ENCODE measurements around the gene NME9. TPM values are rescaled to one million over a fixed set of nuclear protein-coding genes. Genes with fewer than 3 reads are reported as not detected.

Gene NME9
- total and polyA plus RNA-seq, 2 donors (not counting 3 experiments of a cell fraction or from before 2014, with no cell fraction given), result 0.08 TPM; not detected in 1

GRCh38 chr3:138323971-138324370 lies 5.7 kb downstream of the NME9 start:
- H3K27me3 ChIP-seq (ENCODE audit: control insufficient read depth in 2 of 2, insufficient read depth in 2 of 2, low read length in 2 of 2), result no peaks in the 10 kb centered on the region
- dilution Hi-C loops (cut with MboI; ENCODE audit: extremely low pct_ligation_motif_present, low sequenced_read_pairs), result no loop called here
- intact Hi-C loops (cut with micrococcal nuclease), result no loop called here
- no peak for FAIRE-seq
- no peaks in the 10 kb centered on the region for H3K79me2 ChIP-seq (ENCODE audit: control insufficient read depth, insufficient read depth, low read length)
- H3K27ac ChIP-seq (ENCODE audit: insufficient read depth, low read depth, low read length), result no peak overlapping the region
- H3K36me3 ChIP-seq (ENCODE audit: control insufficient read depth in 2 of 2, extremely low read depth in 1 of 2, insufficient read depth in 2 of 2, low read length in 2 of 2), result no peaks in the 10 kb centered on the region
- H4K20me1 ChIP-seq (replicated peaks; ENCODE audit: control insufficient read depth, extremely low read depth, insufficient read depth, low read length), result no peaks in the 10 kb centered on the region
- POLR2A ChIA-PET, result no interaction called here
- H3K9me1 ChIP-seq (replicated peaks; ENCODE audit: control insufficient read depth, extremely low read depth, insufficient read depth, low read length), result no peaks in the 10 kb centered on the region
- no peak overlapping the region for H3K9ac ChIP-seq (replicated peaks; ENCODE audit: extremely low read depth, insufficient read depth, low read length)
- no peak for DNase-seq (ENCODE audit: low read depth, low spot score)
- H3K4me2 ChIP-seq (ENCODE audit: insufficient read depth, low read length), result no peak overlapping the region
- CTCF ChIA-PET, result no interaction called here
- H3K4me1 ChIP-seq (ENCODE audit: control insufficient read depth, extremely low read depth, insufficient read depth, low read length), result peaks cover 19% of the 10 kb centered on the region
- no peak overlapping the region for H3K4me3 ChIP-seq (replicated peaks in 1 of 3; ENCODE audit: insufficient read depth in 1 of 3, low read depth in 1 of 3, low read length in 3 of 3)
- TF ChIP-seq GATA2 (IDR thresholded peaks at IDR 0.05; ENCODE audit: insufficient read depth, insufficient read length, low read depth, low read length), result no peak
- no peak for TF ChIP-seq FOS (IDR thresholded peaks at IDR 0.05; ENCODE audit: borderline replicate concordance, insufficient read depth, low read length)
- TF ChIP-seq POLR2AphosphoS5 (IDR thresholded peaks at IDR 0.05; ENCODE audit: insufficient read depth, low read depth, low read length), result no peak
- TF ChIP-seq JUN (IDR thresholded peaks at IDR 0.05; ENCODE audit: borderline replicate concordance, insufficient read depth, insufficient read length, low read depth), result no peak
- TF ChIP-seq EZH2 (IDR thresholded peaks at IDR 0.05; ENCODE audit: borderline replicate concordance, low read depth, low read length, severe bottlenecking), result no peak
- TF ChIP-seq, protein P1, sequence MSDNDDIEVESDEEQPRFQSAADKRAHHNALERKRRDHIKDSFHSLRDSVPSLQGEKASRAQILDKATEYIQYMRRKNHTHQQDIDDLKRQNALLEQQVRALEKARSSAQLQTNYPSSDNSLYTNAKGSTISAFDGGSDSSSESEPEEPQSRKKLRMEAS (IDR thresholded peaks at IDR 0.05; ENCODE audit: insufficient read depth, insufficient read length), result no peak
- TF ChIP-seq, protein P2, sequence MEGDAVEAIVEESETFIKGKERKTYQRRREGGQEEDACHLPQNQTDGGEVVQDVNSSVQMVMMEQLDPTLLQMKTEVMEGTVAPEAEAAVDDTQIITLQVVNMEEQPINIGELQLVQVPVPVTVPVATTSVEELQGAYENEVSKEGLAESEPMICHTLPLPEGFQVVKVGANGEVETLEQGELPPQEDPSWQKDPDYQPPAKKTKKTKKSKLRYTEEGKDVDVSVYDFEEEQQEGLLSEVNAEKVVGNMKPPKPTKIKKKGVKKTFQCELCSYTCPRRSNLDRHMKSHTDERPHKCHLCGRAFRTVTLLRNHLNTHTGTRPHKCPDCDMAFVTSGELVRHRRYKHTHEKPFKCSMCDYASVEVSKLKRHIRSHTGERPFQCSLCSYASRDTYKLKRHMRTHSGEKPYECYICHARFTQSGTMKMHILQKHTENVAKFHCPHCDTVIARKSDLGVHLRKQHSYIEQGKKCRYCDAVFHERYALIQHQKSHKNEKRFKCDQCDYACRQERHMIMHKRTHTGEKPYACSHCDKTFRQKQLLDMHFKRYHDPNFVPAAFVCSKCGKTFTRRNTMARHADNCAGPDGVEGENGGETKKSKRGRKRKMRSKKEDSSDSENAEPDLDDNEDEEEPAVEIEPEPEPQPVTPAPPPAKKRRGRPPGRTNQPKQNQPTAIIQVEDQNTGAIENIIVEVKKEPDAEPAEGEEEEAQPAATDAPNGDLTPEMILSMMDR (IDR thresholded peaks at IDR 0.05; ENCODE audit: extremely low read depth in 1 of 2, insufficient read depth in 1 of 2, low read depth in 1 of 2, low read length in 2 of 2), result no peak
- TF ChIP-seq MYC (IDR thresholded peaks at IDR 0.05; ENCODE audit: low read depth, low read length), result no peak
- TF ChIP-seq POLR2A (IDR thresholded peaks at IDR 0.05; ENCODE audit: low read depth, low read length), result no peak
- H3K9me3 ChIP-seq (replicated peaks; ENCODE audit: control insufficient read depth, insufficient read depth, low read length), result no peaks in the 10 kb centered on the region
- no peak overlapping the region for H2AFZ ChIP-seq (ENCODE audit: low read depth, low read length)
- no TSS peak for BruUV-seq (replicated peaks)

Data from endothelial cell of umbilical vein (primary cell).